ENCODE results near the gene MRPL18.
"Not testable (repeated sequence)": the region's sequence is repeated elsewhere in the genome, so short reads cannot be mapped to it uniquely, and the experiment has no call there.

The MRPL18 gene

GRCh38 chr6:159817951-159818739, 27.9 kb downstream of the MRPL18 start:
- no peak for DNase-seq (ENCODE audit: low spot score)

DNA sequence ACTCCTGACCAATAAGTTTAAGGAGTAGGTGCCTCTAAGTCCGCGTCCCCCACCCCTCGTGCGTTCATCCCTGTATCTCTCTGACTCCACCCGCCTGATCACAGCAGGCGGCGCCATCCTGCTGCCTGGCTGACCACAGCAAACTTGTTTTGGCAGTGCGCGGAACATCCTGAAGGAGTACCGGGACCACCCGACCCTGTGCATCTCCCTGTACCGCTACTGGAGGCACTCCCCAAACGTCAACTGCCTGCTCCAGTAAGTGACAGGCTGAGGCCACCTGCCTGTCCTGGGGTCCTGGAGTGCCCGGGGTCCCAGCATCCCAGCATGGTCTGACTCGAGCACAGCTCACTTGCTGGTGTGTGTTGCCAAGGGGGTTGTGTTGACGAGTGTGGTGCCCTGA, 28.8 kb downstream of the MRPL18 start:
- DNase-seq (ENCODE audit: low spot score), result no peak

GRCh38 chr6:159819932-159820640, 29.8 kb downstream of the MRPL18 start:
- DNase-seq (ENCODE audit: low spot score), result no peak

GRCh38 chr6:159821122-159821521, 30.9 kb downstream of the MRPL18 start:
- no peak for DNase-seq (ENCODE audit: low spot score)

- no peak for DNase-seq (ENCODE audit: low spot score)
Observed at GRCh38 chr6:159821726-159822125, 31.5 kb downstream of the MRPL18 start.

DNA sequence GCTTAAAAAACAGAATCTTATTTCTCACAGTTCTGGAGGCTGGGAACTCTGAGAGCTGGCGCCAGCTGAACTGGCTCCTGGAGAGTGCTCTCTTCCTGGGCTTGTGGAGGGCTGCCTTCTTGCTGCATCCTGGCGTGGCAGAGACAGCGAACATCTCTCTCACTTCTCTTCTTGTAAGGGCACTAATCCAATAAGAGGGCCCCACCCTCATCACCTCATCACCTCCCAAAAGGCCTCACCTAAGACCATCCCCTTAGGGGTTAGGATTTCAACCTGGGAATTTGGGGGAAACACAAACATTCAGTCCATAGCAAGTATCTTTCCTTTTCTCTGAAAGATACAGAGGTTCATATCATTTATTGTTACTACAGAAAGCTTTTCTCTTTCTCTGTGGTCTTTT, 33.7 kb downstream of the MRPL18 start:
- no peak for DNase-seq (ENCODE audit: low spot score)

DNA sequence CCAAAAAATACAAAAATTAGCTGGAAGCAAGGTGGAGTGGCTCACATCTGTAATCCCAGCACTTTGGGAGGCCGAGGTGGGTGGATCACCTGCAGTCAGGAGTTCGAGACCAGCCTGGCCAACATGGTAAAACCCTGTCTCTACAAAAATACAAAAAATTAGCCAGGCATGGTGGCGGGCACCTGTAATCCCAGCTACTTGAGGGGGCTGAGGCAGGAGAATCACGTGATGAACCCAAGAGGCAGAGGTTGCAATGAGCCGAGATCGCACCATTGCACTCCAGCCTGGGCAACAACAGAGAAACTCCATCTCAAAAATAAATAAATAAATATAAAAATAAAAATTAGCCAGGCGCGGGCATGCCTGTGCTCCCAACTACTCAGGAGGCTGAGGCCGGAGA, 34.4 kb downstream of the MRPL18 start:
- DNase-seq (ENCODE audit: low spot score), result not testable (repeated sequence)

DNA sequence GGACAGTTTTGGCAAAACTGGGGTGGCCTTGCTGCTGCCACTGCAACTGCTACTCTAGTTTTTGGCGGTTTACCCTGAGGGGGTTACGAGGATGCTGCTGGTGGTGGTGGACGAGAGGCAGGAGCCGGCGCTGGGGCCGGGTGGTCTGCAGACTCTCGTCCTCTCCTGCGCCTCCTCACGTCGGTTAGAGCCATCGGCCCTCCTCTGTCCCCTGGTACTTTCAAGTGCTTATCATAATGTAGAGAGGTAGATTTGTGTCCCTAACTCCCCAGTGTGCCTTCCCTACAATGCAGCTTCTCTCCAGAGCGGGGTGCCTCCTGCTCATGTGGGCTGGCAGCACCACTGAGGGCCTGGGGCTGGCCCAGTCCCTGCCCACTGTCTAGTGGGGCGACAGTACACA, 35.7 kb downstream of the MRPL18 start:
- DNase-seq (ENCODE audit: low spot score), result no peak

DNA sequence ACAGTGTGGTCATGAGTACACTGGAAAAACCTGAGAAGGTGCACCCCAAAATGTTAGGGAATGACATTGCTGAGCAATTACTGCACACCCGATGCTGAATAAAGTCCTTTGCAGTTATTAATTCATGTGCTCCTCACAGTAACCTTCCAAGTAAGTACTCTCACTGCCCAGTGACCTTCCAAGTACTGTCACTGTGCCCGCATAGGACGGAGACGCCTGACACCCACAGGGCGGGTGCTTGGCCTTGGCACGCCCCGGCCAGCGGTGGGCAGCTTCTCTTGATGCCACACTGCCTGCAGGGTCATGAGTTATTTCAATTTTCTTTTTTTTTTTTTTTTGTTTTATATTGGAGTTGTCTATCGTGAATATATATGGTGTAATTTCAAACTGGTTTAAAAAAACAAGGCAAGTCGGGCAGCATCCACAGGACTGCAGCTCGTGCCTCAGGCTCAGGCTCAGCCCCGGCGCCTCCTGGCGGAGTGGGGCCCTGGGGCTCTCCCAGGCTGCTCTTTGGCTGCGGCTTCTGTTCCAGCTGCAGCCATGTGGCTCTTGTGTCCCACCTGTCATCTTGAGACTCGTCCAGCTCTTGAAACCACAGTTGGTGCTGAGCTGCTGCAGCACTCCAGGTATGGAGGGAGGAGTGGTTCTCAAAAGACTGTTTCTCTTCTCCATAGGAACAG, 36.8 kb downstream of the MRPL18 start:
- no peak for DNase-seq (ENCODE audit: low spot score)

DNA sequence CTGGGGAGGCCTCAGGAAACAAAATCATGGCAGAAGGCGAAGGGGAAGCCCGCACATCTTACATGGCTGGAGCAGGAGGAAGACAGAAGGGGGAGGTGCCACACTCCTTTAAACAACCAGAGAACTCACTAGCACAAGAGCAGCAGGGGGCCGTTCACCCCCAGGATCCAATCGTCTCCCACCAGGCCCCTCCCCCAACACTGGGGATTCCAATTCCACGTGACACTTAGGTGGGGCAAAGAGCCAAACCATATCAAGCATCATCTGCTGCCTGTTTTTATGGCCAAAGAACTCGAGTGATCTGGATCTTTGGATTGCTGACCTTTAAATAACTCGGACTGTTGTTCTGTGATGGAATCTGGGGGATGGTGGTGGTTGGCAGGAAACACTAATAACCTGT, 37.8 kb downstream of the MRPL18 start:
- DNase-seq (ENCODE audit: low spot score), result no peak

DNA sequence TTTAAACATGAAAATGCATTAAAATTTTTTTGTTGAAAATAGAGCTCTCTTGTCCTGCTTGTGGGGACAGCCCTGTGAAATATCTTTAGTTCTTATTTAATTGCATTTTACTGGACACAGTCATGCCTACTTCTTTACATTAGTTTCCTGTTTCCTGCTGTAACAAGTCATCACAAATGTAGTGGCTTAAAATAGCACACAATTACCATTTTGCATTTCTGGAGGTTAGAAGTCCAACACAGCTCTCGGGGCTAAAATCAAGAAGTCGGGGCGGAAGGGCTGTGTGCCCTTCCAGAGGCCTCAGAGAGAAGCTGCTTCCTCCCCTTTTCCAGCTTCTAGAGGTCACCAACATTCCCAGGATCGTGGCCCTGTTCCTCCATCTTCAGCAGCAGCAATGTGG, 39.3 kb downstream of the MRPL18 start:
- no peak for DNase-seq (ENCODE audit: low spot score)

GRCh38 chr6:159830501-159831372, 40.5 kb downstream of the MRPL18 start:
- no peak for DNase-seq (ENCODE audit: low spot score)

DNA sequence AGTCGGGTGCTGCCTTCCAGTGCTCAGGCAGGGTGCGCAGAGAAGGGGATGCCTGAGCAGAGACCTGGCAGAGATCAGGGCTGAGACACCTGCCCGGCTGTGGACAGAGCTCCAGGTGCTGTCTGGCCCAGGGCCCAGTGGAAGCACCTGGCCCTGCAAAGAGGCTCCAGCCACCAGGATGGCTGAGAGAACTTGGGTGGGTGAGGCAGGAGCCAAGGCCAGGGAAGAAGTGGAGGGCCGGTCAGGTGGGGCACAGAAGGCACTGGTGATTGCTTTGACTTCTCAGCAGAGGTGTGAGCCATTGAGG, 41.1 kb downstream of the MRPL18 start:
- no peak for DNase-seq (ENCODE audit: low spot score)

DNA sequence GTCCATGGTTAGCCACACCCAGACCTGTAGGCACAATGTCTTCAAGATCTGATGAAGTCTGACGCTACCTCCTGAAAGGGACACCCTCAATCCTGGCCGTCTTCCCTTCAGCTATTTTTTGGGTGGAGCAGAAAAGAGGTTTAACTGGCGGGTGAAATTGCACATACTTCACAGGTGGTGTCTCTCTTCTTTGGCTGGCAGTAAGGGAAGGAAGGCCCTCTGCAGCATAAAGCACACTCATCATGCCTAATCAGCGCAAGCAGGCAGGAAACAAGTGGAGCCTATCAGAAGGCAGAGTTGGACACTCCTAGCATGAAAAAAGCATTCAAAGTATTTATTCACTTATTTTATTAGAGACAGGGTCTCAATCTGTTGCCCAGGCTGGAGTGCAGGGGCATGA, 42.7 kb downstream of the MRPL18 start:
- DNase-seq (ENCODE audit: low spot score), result no peak

DNA sequence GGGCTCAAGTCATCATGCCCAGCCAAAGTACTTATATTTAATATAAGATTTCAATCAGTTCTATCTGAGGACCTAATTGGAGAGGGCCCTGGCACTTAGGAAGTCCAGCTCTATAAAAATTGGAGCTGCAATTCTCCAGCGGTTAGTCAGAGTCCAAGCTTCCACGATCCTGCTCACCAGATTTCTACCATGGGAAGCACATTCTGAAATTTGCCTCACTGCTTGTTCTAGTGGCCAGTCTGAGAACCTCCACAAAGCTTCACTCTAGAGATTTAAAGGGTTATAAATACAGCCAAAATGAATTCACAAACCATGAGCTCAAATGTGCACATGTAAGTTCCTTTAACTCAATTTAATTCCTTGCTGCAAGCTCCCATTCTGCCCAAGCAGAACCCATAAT, 43.3 kb downstream of the MRPL18 start:
- DNase-seq (ENCODE audit: low spot score), result peak; percentile 80

- DNase-seq (ENCODE audit: low spot score), result no peak
Observed at GRCh38 chr6:159833997-159834603, 43.8 kb downstream of the MRPL18 start.

- no peak for DNase-seq (ENCODE audit: low spot score)
Observed at GRCh38 chr6:159836718-159837490, 46.6 kb downstream of the MRPL18 start.

GRCh38 chr6:159837511-159837910, 47.2 kb downstream of the MRPL18 start:
- DNase-seq (ENCODE audit: low spot score), result no peak

DNA sequence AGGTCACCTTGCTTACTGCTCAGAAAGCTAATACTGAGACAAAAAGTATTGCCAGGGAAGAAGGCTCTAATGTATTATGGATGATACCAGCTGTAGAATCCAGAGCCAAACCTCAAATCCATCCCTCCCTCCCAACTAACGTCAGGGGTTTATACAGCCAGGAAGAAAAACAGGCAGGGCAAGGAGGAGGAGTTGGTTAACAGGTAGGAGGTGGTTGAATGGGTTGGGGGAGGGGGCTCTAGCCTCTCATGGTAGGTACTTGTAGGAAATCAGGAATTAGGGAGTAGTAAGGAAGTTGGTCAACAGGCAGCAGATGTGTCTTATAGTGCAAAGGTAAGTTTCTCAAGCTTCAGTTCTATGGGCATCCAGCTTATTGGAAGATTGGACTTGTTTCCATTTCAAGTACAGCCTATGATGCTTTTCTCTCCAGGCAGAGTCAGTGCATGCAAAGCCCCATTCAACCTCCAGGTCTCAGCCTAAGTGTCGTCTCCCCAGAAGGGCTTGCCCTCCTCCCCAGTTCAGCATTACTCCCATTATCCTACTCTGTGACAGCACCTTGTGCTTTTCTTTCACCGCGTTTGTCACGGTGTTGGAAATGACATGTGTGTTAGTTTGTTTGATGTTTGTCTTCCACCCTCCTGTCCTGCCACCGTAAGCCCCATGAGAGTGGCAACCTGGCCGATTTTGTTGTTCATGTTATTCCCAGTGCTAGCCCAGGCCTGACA, 47.9 kb downstream of the MRPL18 start:
- no peak for DNase-seq (ENCODE audit: low spot score)

- DNase-seq (ENCODE audit: low spot score), result peak; percentile 35
Observed at GRCh38 chr6:159842035-159842434, 51.8 kb downstream of the MRPL18 start.
